Upper lobe of left lung (tissue), 4 donors: ENCODE results near the gene GMCL2.

ENCODE experiments used
- EP300 ChIP-seq, 4 donors: sonication (generic); formaldehyde crosslinking; IDR thresholded peaks; one replicate each; pipeline ENCODE4 v1.5.1; 2017; ENCODE audit warnings: antibody characterized with exemption in 4 of 4, control low read depth in 2 of 4
- POLR2A ChIP-seq, 4 donors: fragments of 450-650 bp; IDR thresholded peaks; one replicate each; pipeline ENCODE4 v1.5.1; 2016 to 2017; ENCODE audit warnings: antibody characterized with exemption in 4 of 4, mild to moderate bottlenecking in 2 of 4
- TF ChIP-seq, protein P1 (sequence below), 6 experiments: fragments of 450-650 bp in 4 of 6; fragments of 200-600 bp in 2 of 6; sonication (generic) in 2 of 6; IDR thresholded peaks; one replicate each; pipeline ENCODE4 v1.5.1; 2016 to 2019; ENCODE audit warnings: antibody characterized with exemption in 6 of 6

DNA sequence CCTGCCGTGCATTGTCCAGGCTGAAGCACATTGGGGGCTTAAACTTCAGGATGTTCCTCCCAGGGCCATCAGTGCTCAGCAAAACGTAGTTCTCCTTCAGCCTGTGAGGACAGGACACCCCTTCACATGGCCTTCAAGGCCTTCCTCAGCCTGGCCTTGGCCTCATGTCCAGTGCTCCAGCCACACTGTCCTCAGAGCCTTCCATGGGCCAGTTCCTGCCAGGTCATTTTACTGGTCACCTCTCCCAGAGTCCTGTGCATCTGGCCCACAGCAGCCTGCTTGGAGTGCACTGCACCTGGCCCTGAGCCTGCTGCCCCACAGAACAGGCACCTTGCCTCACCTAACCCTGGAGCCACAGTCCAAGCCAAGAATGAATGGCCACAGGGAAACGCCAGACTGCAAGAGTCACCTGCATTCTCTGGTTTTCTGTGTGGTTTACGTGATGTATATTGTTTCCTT is 25.9 kb upstream of the GMCL2 start:
- TF ChIP-seq, protein P1, sequence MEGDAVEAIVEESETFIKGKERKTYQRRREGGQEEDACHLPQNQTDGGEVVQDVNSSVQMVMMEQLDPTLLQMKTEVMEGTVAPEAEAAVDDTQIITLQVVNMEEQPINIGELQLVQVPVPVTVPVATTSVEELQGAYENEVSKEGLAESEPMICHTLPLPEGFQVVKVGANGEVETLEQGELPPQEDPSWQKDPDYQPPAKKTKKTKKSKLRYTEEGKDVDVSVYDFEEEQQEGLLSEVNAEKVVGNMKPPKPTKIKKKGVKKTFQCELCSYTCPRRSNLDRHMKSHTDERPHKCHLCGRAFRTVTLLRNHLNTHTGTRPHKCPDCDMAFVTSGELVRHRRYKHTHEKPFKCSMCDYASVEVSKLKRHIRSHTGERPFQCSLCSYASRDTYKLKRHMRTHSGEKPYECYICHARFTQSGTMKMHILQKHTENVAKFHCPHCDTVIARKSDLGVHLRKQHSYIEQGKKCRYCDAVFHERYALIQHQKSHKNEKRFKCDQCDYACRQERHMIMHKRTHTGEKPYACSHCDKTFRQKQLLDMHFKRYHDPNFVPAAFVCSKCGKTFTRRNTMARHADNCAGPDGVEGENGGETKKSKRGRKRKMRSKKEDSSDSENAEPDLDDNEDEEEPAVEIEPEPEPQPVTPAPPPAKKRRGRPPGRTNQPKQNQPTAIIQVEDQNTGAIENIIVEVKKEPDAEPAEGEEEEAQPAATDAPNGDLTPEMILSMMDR (IDR thresholded peaks at IDR 0.05), result no peak
- no peak for TF ChIP-seq EP300 (IDR thresholded peaks at IDR 0.05)
- no peak for TF ChIP-seq POLR2A (IDR thresholded peaks at IDR 0.05)
